ENCODE measurements around the gene BCL7B. TPM values are rescaled to one million over a fixed set of nuclear protein-coding genes. Genes with fewer than 3 reads are reported as not detected.
"Not testable (repeated sequence)": the region's sequence is repeated elsewhere in the genome, so short reads cannot be mapped to it uniquely, and the experiment has no call there.

Gene BCL7B
- total RNA-seq, 1 experiment from 2014 or later, result 67.7 TPM

DNA sequence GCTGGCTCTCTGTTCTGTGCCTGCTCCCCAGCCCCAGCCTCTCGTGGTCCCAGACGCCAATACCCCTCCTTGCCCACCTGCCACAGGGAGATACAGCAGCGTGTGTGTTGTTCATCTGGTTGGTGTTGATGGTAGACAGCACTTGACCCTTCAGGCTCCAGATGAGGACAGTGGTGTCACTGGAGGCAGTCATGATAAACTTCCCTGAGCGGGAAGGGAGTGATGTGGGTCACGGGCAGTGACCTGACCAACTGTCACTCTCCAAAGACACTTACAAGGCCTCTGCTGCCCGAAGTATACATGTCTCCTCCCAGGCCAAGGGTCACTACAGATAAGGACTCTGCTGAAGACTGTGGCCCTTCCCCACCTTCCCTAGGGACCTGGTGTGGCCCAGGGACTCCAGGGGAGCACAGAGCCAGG is 15.3 kb upstream of the BCL7B start:
- no peak for DNase-seq (ENCODE audit: low read depth)

- DNase-seq (ENCODE audit: low read depth), result no peak
Observed at GRCh38 chr7:73570977-73571376, 13.5 kb upstream of the BCL7B start.

DNA sequence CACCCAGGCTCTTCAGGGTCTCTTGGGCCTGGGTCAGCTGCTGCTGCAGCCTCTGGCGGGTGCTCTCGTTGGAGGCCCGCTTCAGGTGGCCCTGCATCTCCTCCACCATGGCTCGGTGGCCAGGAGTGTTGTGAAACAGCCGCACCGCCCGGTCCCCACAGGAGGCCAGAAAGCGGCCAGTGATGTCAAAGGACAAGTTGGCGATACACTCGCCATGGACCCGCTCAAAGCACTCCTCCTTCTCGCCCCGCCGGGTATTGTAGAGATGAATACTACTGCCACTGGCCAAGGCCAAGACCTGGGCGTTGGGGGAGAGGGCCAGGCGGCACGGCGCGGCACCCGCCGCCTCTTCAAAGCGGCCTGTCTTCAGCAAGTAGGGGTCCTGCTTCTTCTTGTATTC is 13.0 kb upstream of the BCL7B start:
- DNase-seq (ENCODE audit: low read depth), result no peak

DNA sequence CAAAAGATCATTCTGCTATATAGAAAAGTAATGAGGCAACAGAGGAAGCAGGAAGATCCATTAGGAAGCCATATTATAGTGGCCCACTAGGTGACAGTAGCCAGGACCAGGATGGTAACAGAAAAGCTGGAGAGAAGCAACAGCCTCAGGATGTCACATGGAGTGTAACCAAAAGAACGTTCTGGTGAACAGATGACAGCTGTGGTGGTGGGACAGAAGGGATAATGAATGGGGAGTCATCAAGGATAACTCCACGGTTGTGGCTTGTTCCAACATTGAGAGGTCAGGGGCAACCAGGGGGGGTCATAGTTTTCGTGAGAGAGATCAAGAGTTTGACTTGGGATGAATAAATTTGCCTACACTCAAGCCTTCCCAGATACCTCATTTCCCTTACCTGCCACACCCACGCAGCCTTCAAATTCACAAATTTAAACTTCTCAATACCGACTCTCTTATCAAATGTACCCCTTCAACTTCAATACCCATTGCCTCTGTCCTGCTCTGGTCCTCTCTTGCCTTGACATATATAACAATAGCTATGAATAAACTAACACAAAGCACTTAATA is 11.6 kb upstream of the BCL7B start:
- no peak for DNase-seq (ENCODE audit: low read depth)

DNA sequence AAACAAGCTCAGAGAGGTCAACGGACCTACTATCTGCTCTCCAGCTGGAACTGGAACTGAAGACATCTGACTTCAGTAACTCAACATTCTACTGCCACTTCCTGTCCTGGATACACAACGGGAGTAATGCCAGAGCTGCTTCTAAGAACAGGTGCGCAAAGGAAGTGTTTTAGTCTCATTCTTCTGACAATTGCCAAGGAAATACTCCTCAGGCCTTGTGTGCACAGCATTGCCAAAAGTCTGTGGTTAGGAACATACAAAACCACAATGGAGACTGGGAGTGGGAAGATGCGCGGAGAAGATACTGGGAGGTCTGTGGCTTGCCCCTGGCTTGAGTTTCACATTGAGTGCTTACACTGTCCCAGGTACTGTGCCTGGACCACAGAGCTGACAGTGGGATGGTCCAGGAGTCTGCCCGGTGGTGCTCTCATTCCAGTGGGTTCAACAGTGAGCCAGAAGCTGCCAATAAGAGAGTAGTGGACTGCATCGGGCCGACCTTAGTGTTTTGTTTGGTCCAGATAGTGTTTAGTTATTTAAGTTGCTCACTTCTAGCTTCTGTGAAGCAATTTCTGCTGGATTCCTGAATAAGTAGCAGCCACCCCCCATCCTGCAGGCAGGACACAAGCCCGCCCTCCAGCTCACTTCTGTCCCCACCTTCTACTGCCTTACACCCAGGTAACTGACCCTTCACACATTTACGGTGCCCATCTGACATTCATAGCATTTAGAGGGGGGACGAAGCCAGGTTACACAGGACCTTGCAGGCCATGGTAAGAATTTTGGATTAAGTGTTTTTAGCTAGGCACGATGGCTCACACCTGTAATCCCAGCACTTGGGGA is 10.6 kb upstream of the BCL7B start:
- peak; percentile 83 for DNase-seq (ENCODE audit: low read depth)

GRCh38 chr7:73567140-73567539 is 9.7 kb upstream of the BCL7B start:
- no peak for DNase-seq (ENCODE audit: low read depth)

- DNase-seq (ENCODE audit: low read depth), result not testable (repeated sequence)
Observed at GRCh38 chr7:73566431-73566830, 8.9 kb upstream of the BCL7B start.

DNA sequence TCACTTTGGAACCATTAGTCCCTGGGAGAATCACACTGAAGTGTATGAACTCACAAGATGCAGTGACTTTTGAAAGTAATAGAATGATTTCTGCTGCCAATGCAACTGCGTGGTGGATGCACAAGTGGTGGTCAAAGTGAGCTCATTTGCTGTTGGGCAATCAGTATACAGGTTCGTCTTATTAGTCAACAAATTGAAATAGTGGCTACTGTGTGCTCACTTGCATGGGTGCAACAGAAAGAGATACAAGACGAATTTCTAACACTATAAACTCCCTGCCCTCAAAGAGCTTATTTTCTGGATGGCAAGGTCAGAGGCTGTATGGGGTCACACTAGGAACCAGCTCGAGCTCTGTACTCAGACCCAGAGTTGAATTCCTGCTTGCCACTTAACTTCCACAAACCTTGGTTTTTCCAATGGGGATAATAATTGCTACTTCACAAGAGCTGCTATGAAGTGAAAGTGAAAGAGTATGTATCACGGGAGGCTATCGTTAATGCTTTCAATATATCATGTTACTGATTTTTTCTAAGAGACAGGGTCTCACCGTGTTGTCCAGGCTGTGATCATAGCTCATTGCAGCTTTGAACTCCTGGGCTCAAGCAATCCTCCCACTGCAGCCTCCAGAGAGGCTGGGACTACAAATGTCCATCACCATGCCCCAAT is 8.3 kb upstream of the BCL7B start:
- no peak for DNase-seq (ENCODE audit: low read depth)

DNA sequence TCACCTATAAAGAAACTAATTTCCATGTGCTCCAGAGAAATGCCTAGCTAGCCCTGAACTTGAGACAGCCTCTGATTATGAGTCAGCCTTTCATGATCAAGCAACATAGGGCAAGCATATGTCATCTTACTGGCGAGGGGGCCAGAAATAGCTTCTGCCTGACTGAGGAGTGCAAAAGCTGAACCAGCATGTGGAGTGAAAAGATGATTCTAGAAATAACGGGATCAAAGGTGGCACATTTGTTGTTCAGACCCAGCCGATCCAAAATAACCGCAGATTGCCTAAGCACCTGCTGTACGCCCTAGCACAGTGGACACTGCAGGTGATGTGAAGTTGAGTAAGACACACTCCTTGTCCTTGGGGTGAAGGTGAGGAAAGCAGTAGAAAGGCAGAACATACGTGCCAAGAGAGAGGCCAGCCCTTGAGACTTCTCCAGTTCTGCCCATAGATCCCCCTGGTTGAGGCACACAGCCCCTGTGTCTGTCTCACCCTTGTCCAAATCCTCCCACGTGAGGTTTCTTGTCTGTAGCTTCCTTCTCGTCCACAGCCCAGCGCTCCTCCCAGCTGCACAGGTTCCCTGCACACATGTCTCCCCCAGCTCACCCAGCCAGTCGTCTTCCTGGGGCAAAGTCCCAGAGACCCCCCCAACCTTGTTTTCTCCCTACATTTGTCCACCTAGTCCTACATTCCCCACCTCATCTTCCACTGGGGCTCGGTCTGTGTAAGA is 2.8 kb upstream of the BCL7B start:
- peak; percentile 90 for DNase-seq (ENCODE audit: low read depth)

DNA sequence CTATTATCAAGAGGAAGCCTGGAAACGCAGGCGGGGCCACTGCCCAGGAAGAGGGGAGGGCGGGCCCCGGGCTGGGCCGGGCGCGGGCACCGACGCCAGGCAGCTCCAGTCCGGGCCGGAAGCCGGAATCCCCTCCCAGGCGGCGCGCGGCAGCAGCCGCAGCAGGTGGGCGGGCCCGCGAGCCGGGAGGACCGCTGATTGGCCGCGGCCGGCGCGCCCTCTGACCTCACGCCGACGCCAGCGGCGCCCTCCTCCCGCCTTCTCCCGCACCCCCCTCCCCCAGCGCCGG is 438 bp downstream of the BCL7B start:
- DNase-seq (ENCODE audit: low read depth), result peak; percentile 94

DNA sequence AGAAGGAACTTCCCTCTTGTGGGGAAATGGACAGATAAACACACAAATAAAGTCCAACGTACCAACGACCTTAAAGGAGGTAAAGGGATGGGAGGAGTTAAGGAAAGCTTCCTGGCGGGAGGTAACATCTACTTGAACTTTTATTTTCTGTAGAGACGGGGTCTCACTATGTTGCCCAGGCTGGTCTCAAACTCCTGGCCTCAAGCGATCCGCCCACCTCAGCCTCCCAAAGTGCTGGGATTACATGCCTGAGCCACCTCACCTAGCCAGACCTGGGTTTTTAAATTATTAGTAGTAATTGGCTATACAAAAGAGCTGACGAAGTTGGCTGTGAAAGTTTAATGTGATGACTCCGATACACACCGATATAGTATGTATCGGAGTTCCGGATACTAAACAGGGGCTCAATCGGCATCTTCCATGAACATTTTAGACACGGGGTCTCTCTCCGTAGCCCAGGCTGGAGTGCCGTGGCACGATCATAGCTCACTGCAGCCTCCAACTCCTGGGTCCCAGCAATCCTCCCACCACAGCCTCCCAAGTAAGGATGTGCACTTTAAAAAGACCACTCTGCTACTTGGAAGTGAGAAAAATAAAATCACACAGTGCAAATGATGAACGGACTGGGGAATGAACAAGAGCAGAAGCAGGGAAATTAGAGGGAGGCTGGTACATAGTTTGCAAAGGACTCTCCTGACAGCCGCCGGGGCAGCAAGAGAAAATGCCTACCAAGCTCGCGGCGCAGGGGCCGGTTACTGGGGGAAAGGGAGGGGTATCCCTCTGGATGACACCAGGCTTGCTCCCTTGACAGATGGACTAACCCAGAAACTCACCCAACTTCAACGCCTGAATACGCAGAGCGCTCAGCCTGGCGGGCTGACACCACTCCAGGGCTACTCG is 1.0 kb downstream of the BCL7B start:
- no peak for DNase-seq (ENCODE audit: low read depth)

DNA sequence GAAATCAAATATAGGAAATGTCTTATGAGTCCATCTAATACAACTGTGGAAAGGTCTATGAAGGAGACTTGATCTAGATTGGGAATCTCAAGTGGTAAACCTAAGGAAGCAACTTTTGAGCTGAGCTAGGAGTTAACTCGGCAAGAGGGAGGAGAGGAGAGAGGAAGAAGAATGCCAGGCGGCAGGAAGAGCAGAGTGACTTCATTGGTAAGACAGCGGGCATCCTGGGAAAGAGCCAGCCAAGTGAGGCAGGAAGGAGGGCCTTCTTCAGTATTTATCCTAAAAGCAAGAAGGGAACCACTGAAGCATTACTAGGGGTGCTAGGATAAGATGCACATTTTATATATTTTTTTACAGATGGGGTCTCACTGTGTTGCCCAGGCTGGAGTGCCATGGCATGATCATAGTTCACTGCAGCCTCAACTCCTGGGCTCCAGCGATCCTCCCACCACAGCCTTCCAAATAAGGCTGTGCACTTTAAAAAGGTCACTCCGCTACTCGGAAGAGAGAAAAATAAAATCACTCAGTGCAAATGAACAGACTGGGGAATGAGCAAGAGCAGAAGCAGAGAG is 2.0 kb downstream of the BCL7B start:
- no peak for DNase-seq (ENCODE audit: low read depth)

- not testable (repeated sequence) for DNase-seq (ENCODE audit: low read depth)
Observed at GRCh38 chr7:73550093-73550492, 7.4 kb downstream of the BCL7B start.

GRCh38 chr7:73549176-73549575 is 8.3 kb downstream of the BCL7B start:
- no peak for DNase-seq (ENCODE audit: low read depth)

- no peak for DNase-seq (ENCODE audit: low read depth)
Observed at GRCh38 chr7:73547841-73548240, 9.6 kb downstream of the BCL7B start.

GRCh38 chr7:73544678-73545077 is 12.8 kb downstream of the BCL7B start:
- DNase-seq (ENCODE audit: low read depth), result no peak

- no peak for DNase-seq (ENCODE audit: low read depth)
Observed at GRCh38 chr7:73541722-73542121, 15.8 kb downstream of the BCL7B start.

GRCh38 chr7:73539709-73540108 is 17.8 kb downstream of the BCL7B start:
- no peak for DNase-seq (ENCODE audit: low read depth)

- DNase-seq (ENCODE audit: low read depth), result not testable (repeated sequence)
Observed at GRCh38 chr7:73538510-73538909, 19.0 kb downstream of the BCL7B start.

DNA sequence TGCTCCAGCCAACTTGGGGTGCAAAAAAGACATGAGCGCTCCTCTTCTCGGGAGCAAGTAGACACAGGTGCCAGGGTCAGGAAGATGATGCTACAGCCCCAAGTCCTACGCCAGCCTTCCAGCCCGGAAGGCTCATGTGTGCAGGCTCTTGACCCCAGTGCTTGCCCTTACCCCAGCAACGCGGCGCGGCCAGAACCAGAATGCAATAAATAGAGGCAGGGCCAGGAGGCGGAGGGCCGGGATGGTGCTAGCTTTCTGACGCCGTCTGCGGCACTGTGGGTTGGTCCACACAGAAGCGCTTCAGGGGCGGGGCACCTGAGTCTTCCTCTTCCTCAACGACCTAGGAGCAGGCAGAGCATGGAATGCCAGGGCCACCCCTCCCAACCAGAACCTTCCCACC is 20.4 kb downstream of the BCL7B start:
- DNase-seq (ENCODE audit: low read depth), result no peak

- no peak for DNase-seq (ENCODE audit: low read depth)
Observed at GRCh38 chr7:73536479-73536878, 21.0 kb downstream of the BCL7B start.
